OCI-LY1 (cell line): ENCODE data around the gene LDHAL6B.

Experiments
- H2AFZ ChIP-seq: fragments of 200-600 bp; sonication (generic), shearing (Covaris generic); 2 replicates; pipeline ENCODE4 v1.6.0; 2014; ENCODE audit warnings: antibody characterized with exemption, mild to moderate bottlenecking, low read length
- H3F3A ChIP-seq: fragments of 200-600 bp; sonication (generic), shearing (Covaris generic); 2 replicates; pipeline ENCODE4 v1.6.0; 2014; ENCODE audit warnings: mild to moderate bottlenecking, antibody characterized with exemption, low read length, moderate library complexity; ENCODE audit not compliant: insufficient read depth
- H3K27ac ChIP-seq: fragments of 200-600 bp; sonication (generic); 2 replicates; pipeline ENCODE4 v1.5.1; 2014; ENCODE audit warnings: low read length, mixed run types, mild to moderate bottlenecking, low read depth; ENCODE audit not compliant: poor library complexity, severe bottlenecking
- H3K27me3 ChIP-seq: fragments of 200-600 bp; sonication (generic); 2 replicates; pipeline ENCODE4 v1.6.0; 2014; ENCODE audit warnings: antibody characterized with exemption, mild to moderate bottlenecking, low read length, moderate library complexity; ENCODE audit not compliant: insufficient read depth
- H3K36me3 ChIP-seq: fragments of 200-600 bp; sonication (generic); 2 replicates; pipeline ENCODE4 v1.6.1; 2014; ENCODE audit warnings: mild to moderate bottlenecking, antibody characterized with exemption, low read length, moderate library complexity, mixed read lengths; ENCODE audit not compliant: insufficient read depth
- H3K4me1 ChIP-seq: fragments of 200-600 bp; sonication (generic); 2 replicates; pipeline ENCODE4 v1.5.1; 2014; ENCODE audit warnings: mild to moderate bottlenecking, low read length, moderate library complexity; ENCODE audit not compliant: insufficient read depth, severe bottlenecking
- H3K4me2 ChIP-seq: fragments of 200-600 bp; sonication (generic), shearing (Covaris generic); 2 replicates; pipeline ENCODE4 v1.6.1; 2014; ENCODE audit warnings: low read length
- H3K4me3 ChIP-seq: fragments of 200-600 bp; sonication (generic); 2 replicates; pipeline ENCODE4 v1.5.1; 2014; ENCODE audit warnings: low read length, low read depth, mild to moderate bottlenecking, mixed read lengths; ENCODE audit not compliant: poor library complexity, severe bottlenecking
- H3K79me2 ChIP-seq: fragments of 200-600 bp; shearing (Covaris generic); 2 replicates; pipeline ENCODE4 v1.6.1; 2016; ENCODE audit warnings: mixed run types, low read length, mixed read lengths; ENCODE audit not compliant: insufficient read depth
- H3K9ac ChIP-seq: fragments of 200-600 bp; sonication (generic), shearing (Covaris generic); 2 replicates; pipeline ENCODE4 v1.6.1; 2014; ENCODE audit warnings: mild to moderate bottlenecking, low read length, mixed read lengths
- H3K9me2 ChIP-seq: fragments of 200-600 bp; sonication (generic), shearing (Covaris generic); 2 replicates; pipeline ENCODE4 v1.6.1; 2014; ENCODE audit warnings: low read depth, mild to moderate bottlenecking, low read length, mixed read lengths
- H3K9me3 ChIP-seq: fragments of 200-600 bp; shearing (Covaris generic); 2 replicates; pipeline ENCODE4 v1.6.1; 2014; ENCODE audit warnings: low read length, mixed read lengths
- H4K20me1 ChIP-seq: fragments of 200-600 bp; sonication (generic), shearing (Covaris generic); 2 replicates; pipeline ENCODE4 v1.6.0; 2016; ENCODE audit warnings: mild to moderate bottlenecking, low read length; ENCODE audit not compliant: insufficient read depth
- CTCF ChIP-seq: fragments of 200-600 bp; sonication (generic), shearing (Covaris generic); IDR thresholded peaks from 2 replicates; pipeline ENCODE4 v1.5.1; 2017; ENCODE audit warnings: mild to moderate bottlenecking, antibody characterized with exemption, low read length, moderate library complexity, mixed read lengths
- EZH2 ChIP-seq: fragments of 200-600 bp; sonication (generic), shearing (Covaris generic); IDR thresholded peaks from 2 replicates; pipeline ENCODE4 v1.8.0; 2017; ENCODE audit warnings: borderline replicate concordance, mixed run types, mild to moderate bottlenecking, antibody characterized with exemption, low read length, moderate library complexity, mixed read lengths

The LDHAL6B gene

GRCh38 chr15:59180945-59181600 is 25.6 kb upstream of the LDHAL6B start:
- H3K4me1 ChIP-seq: peaks cover 7% of the 10 kb centered on the region
- TF ChIP-seq EZH2 (no peak), CTCF (no peak)
- H3K36me3 ChIP-seq: peaks cover 88% of the 10 kb centered on the region
- peaks cover 4% of the 10 kb centered on the region for H3K9me3 ChIP-seq
- no peaks in the 10 kb centered on the region for H3F3A ChIP-seq
- no peak overlapping the region for H3K4me2 ChIP-seq
- no peak overlapping the region for H3K9ac ChIP-seq
- no peaks in the 10 kb centered on the region for H3K27me3 ChIP-seq
- H3K4me3 ChIP-seq: no peak overlapping the region
- no peaks in the 10 kb centered on the region for H3K9me2 ChIP-seq
- no peak overlapping the region for H3K27ac ChIP-seq
- no peak overlapping the region for H2AFZ ChIP-seq
- no peaks in the 10 kb centered on the region for H3K79me2 ChIP-seq
- H4K20me1 ChIP-seq: no peaks in the 10 kb centered on the region

GRCh38 chr15:59185725-59186124 is 20.9 kb upstream of the LDHAL6B start:
- no peaks in the 10 kb centered on the region for H3K79me2 ChIP-seq
- H3K4me2 ChIP-seq: no peak overlapping the region
- H3K27ac ChIP-seq: no peak overlapping the region
- H3F3A ChIP-seq: no peaks in the 10 kb centered on the region
- no peak overlapping the region for H2AFZ ChIP-seq
- no peaks in the 10 kb centered on the region for H3K4me1 ChIP-seq
- TF ChIP-seq EZH2 (no peak), CTCF (no peak)
- no peak overlapping the region for H3K9ac ChIP-seq
- H3K27me3 ChIP-seq: no peaks in the 10 kb centered on the region
- H3K4me3 ChIP-seq: no peak overlapping the region
- H3K9me2 ChIP-seq: no peaks in the 10 kb centered on the region
- H3K36me3 ChIP-seq: peaks cover 96% of the 10 kb centered on the region
- peaks cover 4% of the 10 kb centered on the region for H3K9me3 ChIP-seq
- H4K20me1 ChIP-seq: no peaks in the 10 kb centered on the region

- Histone ChIP-seq H3K4me1 (no peaks in the 10 kb centered on the region), H3K27me3 (no peaks in the 10 kb centered on the region), H3F3A (no peaks in the 10 kb centered on the region), H3K79me2 (no peaks in the 10 kb centered on the region), H3K9ac (no peak overlapping the region), H3K36me3 (peaks cover 95% of the 10 kb centered on the region), H3K9me3 (peaks cover 4% of the 10 kb centered on the region), H4K20me1 (no peaks in the 10 kb centered on the region), H2AFZ (no peak overlapping the region), H3K4me3 (no peak overlapping the region), H3K4me2 (no peak overlapping the region), H3K27ac (no peak overlapping the region), H3K9me2 (no peaks in the 10 kb centered on the region)
- no peak for TF ChIP-seq CTCF
These were observed 20.1 kb upstream of the LDHAL6B start for GRCh38 chr15:59186501-59186900.
